ENCODE results near the gene DERL3.

DERL3 gene

GRCh38 chr22:23801238-23801821, 37.5 kb downstream of the DERL3 start:
- no peak for DNase-seq

- DNase-seq: no peak
Observed at GRCh38 chr22:23800297-23801237, 38.2 kb downstream of the DERL3 start.

GRCh38 chr22:23796461-23796860, 42.3 kb downstream of the DERL3 start:
- DNase-seq: no peak

- no peak for DNase-seq
Observed at GRCh38 chr22:23793326-23793725, 45.5 kb downstream of the DERL3 start.

- DNase-seq: no peak
Observed at GRCh38 chr22:23791738-23792645, 46.8 kb downstream of the DERL3 start.

GRCh38 chr22:23790819-23791737, 47.7 kb downstream of the DERL3 start:
- DNase-seq: no peak

GRCh38 chr22:23789638-23790037, 49.2 kb downstream of the DERL3 start:
- no peak for DNase-seq

- DNase-seq: no peak
Observed at GRCh38 chr22:23789121-23789520, 49.7 kb downstream of the DERL3 start.

GRCh38 chr22:23787910-23788309, 50.9 kb downstream of the DERL3 start:
- DNase-seq: no peak

- no peak for DNase-seq
Observed at GRCh38 chr22:23787600-23787896, 51.3 kb downstream of the DERL3 start.

GRCh38 chr22:23786752-23787599, 51.8 kb downstream of the DERL3 start, which contains the start of gene SMARCB1:
Gene SMARCB1 (plus strand): TSS chr22:23786966. CDS start chr22:23787170, 204 bp downstream.
- peak; percentile 89 for DNase-seq

- DNase-seq: no peak
Observed at GRCh38 chr22:23786261-23786710, 52.5 kb downstream of the DERL3 start.

Data from hematopoietic multipotent progenitor cell treated with erythropoietin and hydrocortisone succinate and interleukin-3 and kit ligand, for 8 days (in vitro differentiated cells).